Naive thymus-derived CD4-positive, alpha-beta T cell (primary cell): ENCODE data around the gene TIMP2. TPM values are rescaled to one million over a fixed set of nuclear protein-coding genes. Genes with fewer than 3 reads are reported as not detected.
"Not testable (repeated sequence)": the region's sequence is repeated elsewhere in the genome, so short reads cannot be mapped to it uniquely, and the experiment has no call there.

ENCODE experiments used
- ATAC-seq: fragments of 150-1000 bp; cut with Tn5 transposase; 2 replicates; pipeline ENCODE4 v1.10.0; 2021; ENCODE audit warnings: mild to moderate bottlenecking, moderate library complexity
- CTCF ChIA-PET: fragments of 350-600 bp; sonication (Branson Sonifier 250); formaldehyde crosslinking; loops from one replicate; lab custom pipeline; 2021; ENCODE audit warnings: antibody characterized with exemption; lab: Charles Lee
- POLR2A ChIA-PET: fragments of 350-600 bp; sonication (Branson Sonifier 250); formaldehyde crosslinking; loops from one replicate; lab custom pipeline; 2021; ENCODE audit warnings: antibody characterized with exemption, inconsistent platforms; lab: Charles Lee
- DNase-seq, 9 donors: peaks; one replicate each; pipeline versions ENCODE4 v3.0.0 to v3.0.0-alpha.2; 2020 to 2022; ENCODE audit warnings: mixed read lengths in 1 of 9
- H3K27ac ChIP-seq: one replicate; pipeline ENCODE4 v1.7.0; 2013; ENCODE audit warnings: mild to moderate bottlenecking, low read depth, low read length, moderate library complexity
- H3K27me3 ChIP-seq, 2 donors: one replicate each; pipeline ENCODE4 v1.7.0; 2013; ENCODE audit warnings: low read length in 2 of 2, mild to moderate bottlenecking in 2 of 2, moderate library complexity in 2 of 2; ENCODE audit not compliant: control insufficient read depth in 2 of 2, insufficient read depth in 2 of 2
- H3K36me3 ChIP-seq, 3 experiments: 1 replicate in 2 of 3; 2 replicates in 1 of 3; pipeline ENCODE4 v1.7.0; 2013; ENCODE audit warnings: low read length in 3 of 3, mild to moderate bottlenecking in 3 of 3, moderate library complexity in 1 of 3; ENCODE audit not compliant: insufficient read depth in 3 of 3, control insufficient read depth in 2 of 3
- H3K4me1 ChIP-seq, 2 donors: one replicate each; pipeline ENCODE4 v1.7.0; 2013; ENCODE audit warnings: low read length in 2 of 2, mild to moderate bottlenecking in 2 of 2, moderate library complexity in 1 of 2; ENCODE audit not compliant: control insufficient read depth in 2 of 2, insufficient read depth in 2 of 2
- H3K4me3 ChIP-seq: 2 replicates; pipeline ENCODE4 v1.7.0; 2013; ENCODE audit warnings: mild to moderate bottlenecking, low read length
- H3K9me3 ChIP-seq, 3 experiments: 1 replicate in 2 of 3; 2 replicates in 1 of 3; pipeline ENCODE4 v1.7.0; 2013; ENCODE audit warnings: low read length in 3 of 3; ENCODE audit not compliant: control insufficient read depth in 2 of 3
- H3K27ac Mint-ChIP-seq, 9 donors: one replicate each; pipeline ENCODE4 v1.8.0; 2020 to 2022; ENCODE audit warnings: mixed read lengths in 9 of 9, mild to moderate bottlenecking in 8 of 9, moderate library complexity in 5 of 9, inconsistent platforms in 2 of 9
- H3K27me3 Mint-ChIP-seq, 5 donors: one replicate each; pipeline ENCODE4 v1.8.0; 2021 to 2022; ENCODE audit warnings: mixed read lengths in 5 of 5, mild to moderate bottlenecking in 1 of 5
- H3K36me3 Mint-ChIP-seq, 5 donors: one replicate each; pipeline ENCODE4 v1.8.0; 2020 to 2022; ENCODE audit warnings: mixed read lengths in 5 of 5, mild to moderate bottlenecking in 3 of 5, inconsistent platforms in 1 of 5
- H3K4me1 Mint-ChIP-seq, 7 donors: one replicate each; pipeline ENCODE4 v1.8.0; 2020 to 2022; ENCODE audit warnings: mixed read lengths in 7 of 7, mild to moderate bottlenecking in 3 of 7, inconsistent platforms in 1 of 7
- H3K4me3 Mint-ChIP-seq, 10 donors: one replicate each; pipeline ENCODE4 v1.8.0; 2020 to 2022; ENCODE audit warnings: mild to moderate bottlenecking in 10 of 10, mixed read lengths in 10 of 10, moderate library complexity in 6 of 10, inconsistent platforms in 2 of 10
- H3K9me3 Mint-ChIP-seq, 11 donors: one replicate each; pipeline ENCODE4 v1.8.0; 2020 to 2022; ENCODE audit warnings: mixed read lengths in 11 of 11, mild to moderate bottlenecking in 4 of 11, inconsistent platforms in 1 of 11, moderate library complexity in 1 of 11
- intact Hi-C, 2 donors: fragments of 100-400 bp; cut with micrococcal nuclease; formaldehyde crosslinking; loops; one replicate each; pipeline ENCODE4 v1.15.1; 2023
- polyA plus RNA-seq, 2 donors: library from polyadenylated mRNA; unstranded; fragments of 300-500 nt; fragmentation: Illumina TruSeq; gene quantifications; one replicate each; pipeline ENCODE4 v1.2.3, GENCODE V29; 2021
- total RNA-seq, 6 experiments: library from RNA in 5 of 6; stranded (reverse) in 5 of 6; gene quantifications; 1 replicate in 5 of 6; 2 replicates in 1 of 6; pipeline ENCODE4 v1.2.3 and lab custom pipeline; 2021 to 2026

TIMP2 gene
- total and polyA plus RNA-seq, 7 experiments from 2014 or later = 0.23 to 46.1 (median 5.7) TPM

DNA sequence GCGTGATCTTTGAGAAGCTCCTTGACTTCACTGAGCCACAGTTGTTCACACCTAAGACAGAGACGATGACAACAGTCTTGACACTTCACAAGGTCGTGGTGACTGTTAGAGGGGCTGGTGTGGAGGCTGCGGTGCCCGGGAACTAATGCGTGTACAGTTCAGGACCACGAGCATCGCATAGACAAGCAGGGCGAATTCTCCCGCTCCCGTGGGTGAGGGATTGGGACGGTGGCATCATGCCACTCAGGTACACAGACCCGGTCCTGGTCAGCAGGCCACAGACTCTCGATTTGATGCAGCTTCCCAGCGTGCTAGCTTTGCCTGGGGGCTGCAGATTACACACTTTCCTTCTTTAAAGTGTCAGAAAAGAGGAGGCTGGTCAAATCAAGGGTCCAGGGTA lies 46.9 kb downstream of the TIMP2 start:
- POLR2A ChIA-PET = no interaction called here

GRCh38 chr17:78876954-78877517 lies 48.2 kb downstream of the TIMP2 start:
- H3K4me1 ChIP-seq, DNase-seq, H3K36me3 ChIP-seq, H3K4me3 ChIP-seq, H3K36me3 Mint-ChIP-seq, ATAC-seq, H3K4me3 Mint-ChIP-seq, H3K9me3 ChIP-seq, intact Hi-C loops, POLR2A ChIA-PET, H3K27me3 ChIP-seq, H3K27ac ChIP-seq, H3K9me3 Mint-ChIP-seq: not testable (repeated sequence)
- Mint-ChIP-seq H3K27me3 (peaks cover 0 to 23% (median 0%) of the 10 kb centered on the region in 5 donors), H3K27ac (peak overlapping the region in 2 of 9 donors; percentile 46), H3K4me1 (peaks cover 15 to 27% (median 23%) of the 10 kb centered on the region in 7 donors)
- CTCF ChIA-PET = interaction anchor here (0.8 to 1.0 kb wide), 2 partner anchors 11 to 95 kb away, joined by 3 read pairs; no protein-coding TSS in a partner anchor

More for the DNA sequence above, 46.9 kb downstream of the TIMP2 start:
- CTCF ChIA-PET = no interaction called here
- ATAC-seq (no peak), DNase-seq (no peak)
- Mint-ChIP-seq H3K9me3 (no peaks in the 10 kb centered on the region), H3K36me3 (no peaks in the 10 kb centered on the region), H3K4me1 (peaks cover 20 to 37% (median 32%) of the 10 kb centered on the region in 7 donors), H3K4me3 (peak overlapping the region in 7 of 10 donors; percentile 7 to 87 (median 49)), H3K27ac (peak overlapping the region in 7 of 9 donors; percentile 54 to 91 (median 72)), H3K27me3 (peaks cover 0 to 25% (median 0%) of the 10 kb centered on the region in 5 donors)
- Histone ChIP-seq H3K9me3 (no peaks in the 10 kb centered on the region), H3K4me1 (peaks cover 0 to 17% of the 10 kb centered on the region in 2 donors), H3K36me3 (no peaks in the 10 kb centered on the region), H3K27ac (no peak overlapping the region), H3K4me3 (no peak overlapping the region), H3K27me3 (no peaks in the 10 kb centered on the region)
- intact Hi-C loops = no loop called here

DNA sequence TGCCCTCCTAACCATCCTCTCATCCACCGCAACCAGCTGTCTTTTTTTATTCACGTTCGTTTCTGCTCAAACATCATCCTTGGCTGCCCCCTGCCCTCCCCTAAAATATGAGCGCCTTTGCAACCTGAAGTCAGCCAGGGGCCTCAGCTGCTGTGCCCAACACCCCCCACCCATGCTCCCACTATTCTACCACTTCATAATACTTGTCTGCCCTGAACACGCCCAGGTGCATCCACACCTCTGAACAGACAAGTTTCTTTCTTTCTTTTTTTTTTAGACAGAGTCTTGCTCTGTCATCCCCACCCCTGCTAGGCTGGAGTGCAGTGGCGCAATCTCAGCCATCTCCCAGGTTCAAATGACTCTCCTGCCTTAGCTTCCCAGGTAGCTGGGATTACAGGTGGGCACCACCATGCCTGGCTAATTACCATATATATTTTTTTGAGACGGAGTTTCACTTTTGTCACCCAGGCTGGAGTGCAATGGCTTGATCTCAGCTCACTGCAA lies 49.0 kb downstream of the TIMP2 start:
- Histone ChIP-seq H3K9me3 (no peaks in the 10 kb centered on the region), H3K4me3 (no peak overlapping the region), H3K36me3 (no peaks in the 10 kb centered on the region), H3K27ac (no peak overlapping the region), H3K4me1 (peaks cover 0 to 9% of the 10 kb centered on the region in 2 donors), H3K27me3 (no peaks in the 10 kb centered on the region)
- CTCF ChIA-PET = interaction anchor here (1.0 kb wide), 1 partner anchor 10 kb away, joined by 3 read pairs; no protein-coding TSS in a partner anchor
- intact Hi-C loops = no loop called here
- DNase-seq (no peak), ATAC-seq (no peak)
- Mint-ChIP-seq H3K27me3 (peaks cover 0 to 23% (median 0%) of the 10 kb centered on the region in 5 donors), H3K4me3 (no peak overlapping the region), H3K9me3 (no peaks in the 10 kb centered on the region), H3K27ac (peak overlapping the region in 1 of 9 donors; percentile 21), H3K36me3 (no peaks in the 10 kb centered on the region), H3K4me1 (peaks cover 15 to 27% (median 23%) of the 10 kb centered on the region in 7 donors)
- POLR2A ChIA-PET = no interaction called here

DNA sequence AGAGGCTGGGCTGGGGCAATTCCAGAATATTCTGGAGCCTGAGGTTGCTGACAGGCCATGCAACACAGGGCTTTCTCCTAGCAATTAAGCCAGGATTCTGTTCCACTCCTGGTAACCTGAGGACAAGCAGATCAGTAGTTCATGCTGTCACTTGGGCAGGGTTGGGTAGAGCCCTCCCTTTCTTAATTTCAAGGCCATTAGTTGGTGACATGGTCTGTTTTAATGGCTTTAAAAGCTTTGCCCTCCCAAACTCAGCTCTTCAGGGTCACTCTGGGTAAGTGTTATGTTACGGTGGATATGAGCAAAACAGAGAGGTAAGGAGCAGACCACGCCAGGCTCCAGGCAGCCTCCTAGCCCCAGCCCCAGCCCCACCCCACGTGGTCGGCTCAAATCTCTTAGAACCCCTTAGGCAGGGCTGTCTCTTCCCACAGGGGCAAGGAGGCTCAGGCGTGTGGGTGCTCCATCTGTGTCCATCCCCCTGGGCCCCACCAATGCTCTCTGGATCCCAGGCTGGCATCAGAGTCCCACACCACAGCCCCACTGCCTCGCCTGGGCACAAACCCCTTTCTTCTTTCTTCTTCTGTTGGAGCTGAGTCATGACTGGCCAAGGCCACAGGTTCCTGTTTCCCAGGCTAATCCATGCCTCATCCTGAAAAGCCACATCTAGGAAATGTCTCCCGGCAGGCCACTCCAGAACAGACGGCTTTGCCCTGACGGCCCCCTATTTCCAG lies 49.7 kb downstream of the TIMP2 start:
- Histone ChIP-seq H3K27ac (no peak overlapping the region), H3K36me3 (no peaks in the 10 kb centered on the region), H3K27me3 (no peaks in the 10 kb centered on the region), H3K9me3 (no peaks in the 10 kb centered on the region), H3K4me3 (no peak overlapping the region), H3K4me1 (peaks cover 0 to 9% of the 10 kb centered on the region in 2 donors)
- ChIA-PET CTCF (interaction anchor here (1.0 kb wide), 1 partner anchor 10 kb away, joined by 3 read pairs; no protein-coding TSS in a partner anchor), POLR2A (interaction anchor here (0.8 kb wide), 1 partner anchor 724 kb away, joined by 3 read pairs; no protein-coding TSS in a partner anchor)
- no peak overlapping the region for H3K4me3 Mint-ChIP-seq
- H3K9me3 Mint-ChIP-seq = no peaks in the 10 kb centered on the region
- intact Hi-C loops = no loop called here
- peaks cover 0 to 3% (median 0%) of the 10 kb centered on the region in 5 donors for H3K36me3 Mint-ChIP-seq
- H3K27ac Mint-ChIP-seq = peak overlapping the region in 2 of 9 donors; percentile 21 to 65
- H3K4me1 Mint-ChIP-seq = peaks cover 15 to 27% (median 23%) of the 10 kb centered on the region in 7 donors
- ATAC-seq (peak; percentile 33), DNase-seq (no peak)
- H3K27me3 Mint-ChIP-seq = peaks cover 0 to 23% (median 0%) of the 10 kb centered on the region in 5 donors

- Mint-ChIP-seq H3K27ac (no peak overlapping the region), H3K4me1 (peaks cover 0 to 15% (median 8%) of the 10 kb centered on the region in 7 donors), H3K27me3 (peaks cover 0 to 14% (median 0%) of the 10 kb centered on the region in 5 donors), H3K36me3 (peaks cover 0 to 7% (median 0%) of the 10 kb centered on the region in 5 donors), H3K9me3 (no peaks in the 10 kb centered on the region), H3K4me3 (no peak overlapping the region)
- H3K27me3 ChIP-seq = no peaks in the 10 kb centered on the region
- H3K9me3 ChIP-seq = no peaks in the 10 kb centered on the region
- ChIA-PET POLR2A (no interaction called here), CTCF (interaction anchor here (1.1 kb wide), 1 partner anchor 8 kb away, joined by 3 read pairs; no protein-coding TSS in a partner anchor)
- no peak overlapping the region for H3K27ac ChIP-seq
- DNase-seq (no peak), ATAC-seq (no peak)
- H3K4me1 ChIP-seq = peaks cover 0 to 1% of the 10 kb centered on the region in 2 donors
- H3K4me3 ChIP-seq = no peak overlapping the region
- intact Hi-C loops = no loop called here
- H3K36me3 ChIP-seq = no peaks in the 10 kb centered on the region
Measured at GRCh38 chr17:78873519-78874340, 51.5 kb downstream of the TIMP2 start.

- H3K4me3 Mint-ChIP-seq = no peak overlapping the region
- DNase-seq = no peak
- POLR2A ChIA-PET = no interaction called here
Measured at GRCh38 chr17:78872486-78872885, 52.7 kb downstream of the TIMP2 start.

More at GRCh38 chr17:78872486-78872885, 52.7 kb downstream of the TIMP2 start:
- Histone ChIP-seq H3K4me3 (no peak overlapping the region), H3K36me3 (no peaks in the 10 kb centered on the region), H3K9me3 (no peaks in the 10 kb centered on the region), H3K4me1 (no peaks in the 10 kb centered on the region), H3K27me3 (no peaks in the 10 kb centered on the region), H3K27ac (no peak overlapping the region)
- intact Hi-C loops = no loop called here
- H3K4me1 Mint-ChIP-seq = peaks cover 0 to 9% (median 0%) of the 10 kb centered on the region in 7 donors
- peak overlapping the region in 2 of 9 donors; percentile 14 to 70 for H3K27ac Mint-ChIP-seq
- peak; percentile 56 for ATAC-seq
- H3K36me3 Mint-ChIP-seq = peaks cover 0 to 7% (median 0%) of the 10 kb centered on the region in 5 donors
- H3K27me3 Mint-ChIP-seq = peaks cover 0 to 16% (median 0%) of the 10 kb centered on the region in 5 donors
- no peaks in the 10 kb centered on the region for H3K9me3 Mint-ChIP-seq
- CTCF ChIA-PET = no interaction called here
